HepG2 (cell line): ENCODE measurements around the gene SERPINF2. TPM values are rescaled to one million over a fixed set of nuclear protein-coding genes. Genes with fewer than 3 reads are reported as not detected.
A peak's percentile ranks its signal among the peaks of the same experiment; 100 is the strongest.

ENCODE experiments used
- DNMT1 ChIP-seq: sonication (generic); formaldehyde crosslinking; IDR thresholded peaks from 2 replicates; pipeline ENCODE4 v1.5.1; 2020; ENCODE audit warnings: mild to moderate bottlenecking, missing genetic modification reagents
- E2F1 ChIP-seq: sonication (generic); formaldehyde crosslinking; IDR thresholded peaks from 2 replicates; pipeline ENCODE4 v1.5.0; 2020; ENCODE audit warnings: missing genetic modification reagents
- ESRRA ChIP-seq: sonication (generic); formaldehyde crosslinking; IDR thresholded peaks from 2 replicates; pipeline ENCODE4 v1.5.1; 2020; ENCODE audit warnings: mild to moderate bottlenecking, low read depth, missing genetic modification reagents
- FOXP1 ChIP-seq, 2 experiments: fragments of 450-650 bp in 1 of 2; IDR thresholded peaks; 2 replicates each; pipeline ENCODE4 v1.6.1; 2017 to 2018; ENCODE audit warnings: antibody characterized with exemption in 1 of 2
- GMEB1 ChIP-seq: sonication (generic); formaldehyde crosslinking; IDR thresholded peaks from 2 replicates; pipeline ENCODE4 v1.5.1; 2020; ENCODE audit warnings: missing genetic modification reagents, mild to moderate bottlenecking, borderline replicate concordance
- HNRNPK ChIP-seq: fragments of 200-400 bp; formaldehyde crosslinking; IDR thresholded peaks from 2 replicates; pipeline ENCODE4 v1.6.1; 2018; ENCODE audit warnings: low read length, low read depth, moderate library complexity, mild to moderate bottlenecking; ENCODE audit not compliant: poor library complexity, severe bottlenecking
- KDM5B ChIP-seq: sonication (generic); formaldehyde crosslinking; IDR thresholded peaks from 2 replicates; pipeline ENCODE4 v1.4.0; 2020; ENCODE audit warnings: missing genetic modification reagents, mild to moderate bottlenecking, borderline replicate concordance
- KLF12 ChIP-seq: sonication (generic); formaldehyde crosslinking; IDR thresholded peaks from 2 replicates; pipeline ENCODE4 v1.4.0; 2020; ENCODE audit warnings: missing genetic modification reagents, borderline replicate concordance
- MXD3 ChIP-seq: IDR thresholded peaks from 2 replicates; pipeline ENCODE4 v1.6.1; 2016; ENCODE audit warnings: mild to moderate bottlenecking, missing biosample characterization, missing genetic modification reagents
- POLR2AphosphoS5 ChIP-seq: IDR thresholded peaks from 2 replicates; pipeline ENCODE4 v1.6.1; 2012; ENCODE audit warnings: low read depth, low read length
- PPARG ChIP-seq: conservative IDR thresholded peaks from 2 replicates; pipeline ENCODE4 v1.6.1; 2016; ENCODE audit warnings: missing biosample characterization, missing genetic modification reagents
- RFXAP ChIP-seq: sonication (generic); formaldehyde crosslinking; IDR thresholded peaks from 2 replicates; pipeline ENCODE4 v1.4.0; 2020; ENCODE audit warnings: missing genetic modification reagents, borderline replicate concordance
- SAP130 ChIP-seq: IDR thresholded peaks from 2 replicates; pipeline ENCODE4 v1.6.1; 2016; ENCODE audit warnings: low read depth
- SP2 ChIP-seq: sonication (generic); formaldehyde crosslinking; IDR thresholded peaks from 2 replicates; pipeline ENCODE4 v1.5.1; 2020; ENCODE audit warnings: mild to moderate bottlenecking, missing genetic modification reagents
- TBX2 ChIP-seq: sonication (generic); formaldehyde crosslinking; IDR thresholded peaks from 2 replicates; pipeline ENCODE4 v1.5.0; 2020; ENCODE audit warnings: missing genetic modification reagents, mild to moderate bottlenecking, borderline replicate concordance
- YY1 ChIP-seq: IDR thresholded peaks from 2 replicates; pipeline ENCODE4 v1.6.1; 2011; ENCODE audit warnings: low read length, low read depth, moderate library complexity, mild to moderate bottlenecking; ENCODE audit not compliant: insufficient read depth, insufficient replicate concordance
- ZNF275 ChIP-seq: sonication (generic); formaldehyde crosslinking; IDR thresholded peaks from 2 replicates; pipeline ENCODE4 v1.8.0; 2022; ENCODE audit warnings: missing genetic modification reagents, mild to moderate bottlenecking, inconsistent platforms, borderline replicate concordance
- ZNF432 ChIP-seq: sonication (generic); formaldehyde crosslinking; IDR thresholded peaks from 2 replicates; pipeline ENCODE4 v1.5.0; 2020; ENCODE audit warnings: missing genetic modification reagents, mild to moderate bottlenecking, borderline replicate concordance
- ZNF7 ChIP-seq: IDR thresholded peaks from 2 replicates; pipeline ENCODE4 v1.6.1; 2016; ENCODE audit warnings: missing biosample characterization, missing genetic modification reagents
- polyA plus RNA-seq, 8 experiments: library from polyadenylated mRNA; depleted of rRNA in 3 of 8; stranded (reverse) in 7 of 8; unstranded in 1 of 8; fragments of >200 nt; fragmentation: Illumina TruSeq in 4 of 8; extraction: Trizol in 4 of 8; gene quantifications; 2 replicates each; pipeline versions ENCODE4 v1.2.1 to v1.2.3, GENCODE V29; 2011 to 2016; ENCODE audit warnings: low read depth in 4 of 8, missing spikeins in 1 of 8, mixed read lengths in 1 of 8; ENCODE audit not compliant: insufficient read depth in 1 of 8
- total RNA-seq, 5 experiments: library from RNA; depleted of rRNA; stranded (reverse); fragments of >200 nt; fragmentation: Illumina TruSeq; extraction: Trizol; gene quantifications; 2 replicates each; pipeline ENCODE4 v1.2.3, GENCODE V29; 2016; ENCODE audit warnings: low read depth in 1 of 5
- TF ChIP-seq, protein P1 (sequence below): sonication (generic); formaldehyde crosslinking; conservative IDR thresholded peaks from 2 replicates; pipeline ENCODE4 v1.8.1; 2023; ENCODE audit warnings: missing genetic modification reagents

The SERPINF2 gene
- total and polyA plus RNA-seq, 2 of the 13 experiments (the other 11 are each of a cell fraction or from before 2014, with no cell fraction given) = 309 to 548 TPM

DNA sequence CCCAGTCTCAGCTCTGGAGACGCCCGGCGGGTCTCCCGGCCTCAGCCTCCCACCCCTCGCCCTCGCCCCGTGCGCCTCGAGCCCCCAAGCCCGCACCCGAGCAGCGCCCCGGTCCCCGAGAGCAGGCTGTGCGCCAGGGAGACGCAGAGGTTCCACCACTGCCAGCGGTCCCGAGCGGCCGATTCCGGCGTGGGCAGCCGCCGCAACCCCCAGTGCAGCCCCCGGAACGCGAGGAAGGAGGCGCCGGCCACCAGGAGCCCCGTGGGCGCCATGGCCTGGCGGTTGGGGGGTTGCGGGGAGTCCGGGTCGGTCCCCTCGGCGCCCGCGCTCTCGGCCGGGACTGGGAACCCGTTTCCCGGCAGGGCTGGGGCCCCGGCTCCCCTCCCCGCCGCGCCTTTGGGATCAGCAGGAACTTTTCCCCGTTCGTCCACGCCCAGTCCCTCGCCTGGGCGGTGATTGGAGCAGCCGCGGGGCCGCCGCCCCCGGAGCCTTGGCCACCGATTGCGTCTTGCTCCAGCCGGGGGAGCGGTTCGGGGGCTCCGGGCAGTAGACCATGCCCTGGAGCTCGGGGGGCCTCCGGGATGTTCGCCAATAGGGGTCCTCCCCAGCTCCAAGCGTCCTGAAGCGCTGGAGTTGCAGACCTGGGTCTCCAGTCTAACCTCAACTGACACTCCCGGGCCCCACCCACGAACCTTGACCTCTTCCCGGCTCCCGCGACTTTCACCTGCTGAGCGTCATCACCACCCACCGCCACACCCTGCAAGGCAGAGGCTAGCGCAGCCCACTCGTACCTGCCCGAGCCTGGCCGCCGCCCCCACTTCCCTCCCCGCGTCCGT is 32.5 kb upstream of the SERPINF2 start, which contains the start of gene TLCD2 (continued):
- TF ChIP-seq GMEB1 (CRISPR knock-in tag) (no peak), RFXAP (peak; percentile 43; the same call in 1 of the 2 replicates), SP2 (CRISPR knock-in tag) (peak; percentile 46; the same call in 1 of the 2 replicates), FOXP1 (IDR thresholded peaks at IDR 0.05) (no peak), FOXP1 (CRISPR knock-in tag; IDR thresholded peaks at IDR 0.05) (no peak), PPARG (CRISPR knock-in tag) (peak; percentile 9; the same call in 1 of the 2 replicates), ESRRA (peak; percentile 25; the same call in 1 of the 2 replicates), MXD3 (CRISPR knock-in tag) (peak; percentile 68; the same call in 1 of the 2 replicates), SAP130 (CRISPR knock-in tag) (peak; percentile 88), POLR2AphosphoS5 (0 out of 2 replicates have a peak, but pooled peaks have one; percentile 11), HNRNPK (peak; percentile 62), KLF12 (peak; percentile 77; the same call in 1 of the 2 replicates), YY1 (no peak), KDM5B (CRISPR knock-in tag) (no peak; the same call in 1 of the 2 replicates), ZNF432 (CRISPR knock-in tag) (no peak), ZNF7 (no peak), E2F1 (no peak), DNMT1 (CRISPR knock-in tag) (no peak), ZNF275 (CRISPR knock-in tag) (peak; percentile 48; the same call in 1 of the 2 replicates), TBX2 (CRISPR knock-in tag) (peak; percentile 41; the same call in 1 of the 2 replicates)
- TF ChIP-seq, protein P1, sequence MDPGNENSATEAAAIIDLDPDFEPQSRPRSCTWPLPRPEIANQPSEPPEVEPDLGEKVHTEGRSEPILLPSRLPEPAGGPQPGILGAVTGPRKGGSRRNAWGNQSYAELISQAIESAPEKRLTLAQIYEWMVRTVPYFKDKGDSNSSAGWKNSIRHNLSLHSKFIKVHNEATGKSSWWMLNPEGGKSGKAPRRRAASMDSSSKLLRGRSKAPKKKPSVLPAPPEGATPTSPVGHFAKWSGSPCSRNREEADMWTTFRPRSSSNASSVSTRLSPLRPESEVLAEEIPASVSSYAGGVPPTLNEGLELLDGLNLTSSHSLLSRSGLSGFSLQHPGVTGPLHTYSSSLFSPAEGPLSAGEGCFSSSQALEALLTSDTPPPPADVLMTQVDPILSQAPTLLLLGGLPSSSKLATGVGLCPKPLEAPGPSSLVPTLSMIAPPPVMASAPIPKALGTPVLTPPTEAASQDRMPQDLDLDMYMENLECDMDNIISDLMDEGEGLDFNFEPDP (CRISPR knock-in tag) = no peak
